IMR-90 (cell line): ENCODE data around the gene PHLDB1.

Experiments
- NFE2L2 ChIP-seq: fragments of 150-350 bp; IDR thresholded peaks from 2 replicates; pipeline ENCODE4 v1.6.1; 2016; ENCODE audit warnings: low read depth, mild to moderate bottlenecking, low read length
- POLR2A ChIP-seq: IDR thresholded peaks from 2 replicates; pipeline ENCODE4 v1.6.1; 2012; ENCODE audit warnings: mild to moderate bottlenecking, low read depth, low read length
- TF ChIP-seq, protein P1 (sequence below): conservative IDR thresholded peaks from 2 replicates; pipeline ENCODE4 v1.5.1; 2012; ENCODE audit warnings: mild to moderate bottlenecking, low read depth, low read length, improper control_type of control experiment

GRCh38 chr11:118628861-118629549 is 21.6 kb downstream of the PHLDB1 start:
- TF ChIP-seq, protein P1, sequence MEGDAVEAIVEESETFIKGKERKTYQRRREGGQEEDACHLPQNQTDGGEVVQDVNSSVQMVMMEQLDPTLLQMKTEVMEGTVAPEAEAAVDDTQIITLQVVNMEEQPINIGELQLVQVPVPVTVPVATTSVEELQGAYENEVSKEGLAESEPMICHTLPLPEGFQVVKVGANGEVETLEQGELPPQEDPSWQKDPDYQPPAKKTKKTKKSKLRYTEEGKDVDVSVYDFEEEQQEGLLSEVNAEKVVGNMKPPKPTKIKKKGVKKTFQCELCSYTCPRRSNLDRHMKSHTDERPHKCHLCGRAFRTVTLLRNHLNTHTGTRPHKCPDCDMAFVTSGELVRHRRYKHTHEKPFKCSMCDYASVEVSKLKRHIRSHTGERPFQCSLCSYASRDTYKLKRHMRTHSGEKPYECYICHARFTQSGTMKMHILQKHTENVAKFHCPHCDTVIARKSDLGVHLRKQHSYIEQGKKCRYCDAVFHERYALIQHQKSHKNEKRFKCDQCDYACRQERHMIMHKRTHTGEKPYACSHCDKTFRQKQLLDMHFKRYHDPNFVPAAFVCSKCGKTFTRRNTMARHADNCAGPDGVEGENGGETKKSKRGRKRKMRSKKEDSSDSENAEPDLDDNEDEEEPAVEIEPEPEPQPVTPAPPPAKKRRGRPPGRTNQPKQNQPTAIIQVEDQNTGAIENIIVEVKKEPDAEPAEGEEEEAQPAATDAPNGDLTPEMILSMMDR, result no peak
- TF ChIP-seq POLR2A (no peak), NFE2L2 (no peak)
